ENCODE measurements around the gene SLC9B1.

DNA sequence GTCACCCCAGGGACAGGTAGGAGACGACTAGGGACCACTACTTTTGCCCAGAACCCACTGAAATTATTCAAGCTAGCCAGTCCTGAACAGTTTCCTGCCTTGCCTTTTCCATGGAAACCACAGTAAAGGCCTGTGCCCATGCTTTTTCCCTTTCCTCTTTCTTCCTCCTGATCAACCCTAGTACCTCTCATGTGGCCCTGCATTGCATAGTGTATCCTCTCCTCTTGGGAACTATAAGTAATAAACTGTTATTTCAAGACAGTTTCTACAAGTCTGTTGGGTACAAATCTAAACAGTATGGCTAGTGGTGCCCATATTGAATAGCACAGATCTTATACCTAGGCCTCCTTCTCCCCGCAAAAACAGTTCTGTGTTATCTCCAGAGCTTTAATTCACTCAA is 136.2 kb downstream of the SLC9B1 start:
- TF ChIP-seq, protein P1, sequence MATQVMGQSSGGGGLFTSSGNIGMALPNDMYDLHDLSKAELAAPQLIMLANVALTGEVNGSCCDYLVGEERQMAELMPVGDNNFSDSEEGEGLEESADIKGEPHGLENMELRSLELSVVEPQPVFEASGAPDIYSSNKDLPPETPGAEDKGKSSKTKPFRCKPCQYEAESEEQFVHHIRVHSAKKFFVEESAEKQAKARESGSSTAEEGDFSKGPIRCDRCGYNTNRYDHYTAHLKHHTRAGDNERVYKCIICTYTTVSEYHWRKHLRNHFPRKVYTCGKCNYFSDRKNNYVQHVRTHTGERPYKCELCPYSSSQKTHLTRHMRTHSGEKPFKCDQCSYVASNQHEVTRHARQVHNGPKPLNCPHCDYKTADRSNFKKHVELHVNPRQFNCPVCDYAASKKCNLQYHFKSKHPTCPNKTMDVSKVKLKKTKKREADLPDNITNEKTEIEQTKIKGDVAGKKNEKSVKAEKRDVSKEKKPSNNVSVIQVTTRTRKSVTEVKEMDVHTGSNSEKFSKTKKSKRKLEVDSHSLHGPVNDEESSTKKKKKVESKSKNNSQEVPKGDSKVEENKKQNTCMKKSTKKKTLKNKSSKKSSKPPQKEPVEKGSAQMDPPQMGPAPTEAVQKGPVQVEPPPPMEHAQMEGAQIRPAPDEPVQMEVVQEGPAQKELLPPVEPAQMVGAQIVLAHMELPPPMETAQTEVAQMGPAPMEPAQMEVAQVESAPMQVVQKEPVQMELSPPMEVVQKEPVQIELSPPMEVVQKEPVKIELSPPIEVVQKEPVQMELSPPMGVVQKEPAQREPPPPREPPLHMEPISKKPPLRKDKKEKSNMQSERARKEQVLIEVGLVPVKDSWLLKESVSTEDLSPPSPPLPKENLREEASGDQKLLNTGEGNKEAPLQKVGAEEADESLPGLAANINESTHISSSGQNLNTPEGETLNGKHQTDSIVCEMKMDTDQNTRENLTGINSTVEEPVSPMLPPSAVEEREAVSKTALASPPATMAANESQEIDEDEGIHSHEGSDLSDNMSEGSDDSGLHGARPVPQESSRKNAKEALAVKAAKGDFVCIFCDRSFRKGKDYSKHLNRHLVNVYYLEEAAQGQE (IDR thresholded peaks at IDR 0.05; ENCODE audit: low read depth, low read length) = no peak
- TF ChIP-seq, protein P2, sequence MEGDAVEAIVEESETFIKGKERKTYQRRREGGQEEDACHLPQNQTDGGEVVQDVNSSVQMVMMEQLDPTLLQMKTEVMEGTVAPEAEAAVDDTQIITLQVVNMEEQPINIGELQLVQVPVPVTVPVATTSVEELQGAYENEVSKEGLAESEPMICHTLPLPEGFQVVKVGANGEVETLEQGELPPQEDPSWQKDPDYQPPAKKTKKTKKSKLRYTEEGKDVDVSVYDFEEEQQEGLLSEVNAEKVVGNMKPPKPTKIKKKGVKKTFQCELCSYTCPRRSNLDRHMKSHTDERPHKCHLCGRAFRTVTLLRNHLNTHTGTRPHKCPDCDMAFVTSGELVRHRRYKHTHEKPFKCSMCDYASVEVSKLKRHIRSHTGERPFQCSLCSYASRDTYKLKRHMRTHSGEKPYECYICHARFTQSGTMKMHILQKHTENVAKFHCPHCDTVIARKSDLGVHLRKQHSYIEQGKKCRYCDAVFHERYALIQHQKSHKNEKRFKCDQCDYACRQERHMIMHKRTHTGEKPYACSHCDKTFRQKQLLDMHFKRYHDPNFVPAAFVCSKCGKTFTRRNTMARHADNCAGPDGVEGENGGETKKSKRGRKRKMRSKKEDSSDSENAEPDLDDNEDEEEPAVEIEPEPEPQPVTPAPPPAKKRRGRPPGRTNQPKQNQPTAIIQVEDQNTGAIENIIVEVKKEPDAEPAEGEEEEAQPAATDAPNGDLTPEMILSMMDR (IDR thresholded peaks at IDR 0.05) = no peak
- TF ChIP-seq YY1 (IDR thresholded peaks at IDR 0.05; ENCODE audit: low read depth) (no peak), EP300 (IDR thresholded peaks at IDR 0.05; ENCODE audit: borderline replicate concordance in 1 of 2, low read depth in 1 of 2, low read length in 1 of 2) (no peak), RAD21 (IDR thresholded peaks at IDR 0.05; ENCODE audit: low read length) (no peak), NRF1 (IDR thresholded peaks at IDR 0.05; ENCODE audit: low read depth, low read length) (no peak), EZH2phosphoT487 (IDR thresholded peaks at IDR 0.05; ENCODE audit: borderline replicate concordance, low read depth) (no peak)
- TF ChIP-seq, protein P3, sequence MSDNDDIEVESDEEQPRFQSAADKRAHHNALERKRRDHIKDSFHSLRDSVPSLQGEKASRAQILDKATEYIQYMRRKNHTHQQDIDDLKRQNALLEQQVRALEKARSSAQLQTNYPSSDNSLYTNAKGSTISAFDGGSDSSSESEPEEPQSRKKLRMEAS (IDR thresholded peaks at IDR 0.05; ENCODE audit: low read depth) = no peak
- TF ChIP-seq, protein P4, sequence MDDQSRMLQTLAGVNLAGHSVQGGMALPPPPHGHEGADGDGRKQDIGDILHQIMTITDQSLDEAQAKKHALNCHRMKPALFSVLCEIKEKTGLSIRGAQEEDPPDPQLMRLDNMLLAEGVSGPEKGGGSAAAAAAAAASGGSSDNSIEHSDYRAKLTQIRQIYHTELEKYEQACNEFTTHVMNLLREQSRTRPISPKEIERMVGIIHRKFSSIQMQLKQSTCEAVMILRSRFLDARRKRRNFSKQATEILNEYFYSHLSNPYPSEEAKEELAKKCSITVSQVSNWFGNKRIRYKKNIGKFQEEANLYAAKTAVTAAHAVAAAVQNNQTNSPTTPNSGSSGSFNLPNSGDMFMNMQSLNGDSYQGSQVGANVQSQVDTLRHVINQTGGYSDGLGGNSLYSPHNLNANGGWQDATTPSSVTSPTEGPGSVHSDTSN (IDR thresholded peaks at IDR 0.05) = no peak
